K562 (cell line): ENCODE measurements around the gene ZFP36. TPM values are rescaled to one million over a fixed set of nuclear protein-coding genes. Genes with fewer than 3 reads are reported as not detected.

ENCODE experiments used
- BACH1 ChIP-seq: fragments of 200-800 bp; sonication (Bioruptor generic); IDR thresholded peaks from 2 replicates; pipeline ENCODE4 v1.6.1; 2016; ENCODE audit warnings: missing genetic modification characterization, missing compliant biosample characterization
- CAMTA2 ChIP-seq: fragments of 250-450 bp; sonication (Bioruptor Pico); conservative IDR thresholded peaks from 2 replicates; pipeline ENCODE4 v1.5.1; 2022
- DMBX1 ChIP-seq: fragments of 250-450 bp; sonication (Bioruptor Pico); IDR thresholded peaks from 2 replicates; pipeline ENCODE4 v1.8.0; 2022; ENCODE audit warnings: inconsistent platforms, mild to moderate bottlenecking, moderate library complexity, borderline replicate concordance
- EP300 ChIP-seq: IDR thresholded peaks from 2 replicates; pipeline ENCODE4 v1.6.1; 2012; ENCODE audit warnings: low read length, improper control_type of control experiment
- GABPB2 ChIP-seq: fragments of 250-450 bp; sonication (Bioruptor Pico); conservative IDR thresholded peaks from 2 replicates; pipeline ENCODE4 v1.5.1; 2021; ENCODE audit warnings: mild to moderate bottlenecking
- GATAD2A ChIP-seq: fragments of 450-650 bp; IDR thresholded peaks from 2 replicates; pipeline ENCODE4 v1.6.1; 2017
- GATAD2B ChIP-seq: fragments of 450-650 bp; IDR thresholded peaks from 2 replicates; pipeline ENCODE4 v1.6.1; 2017; ENCODE audit warnings: mild to moderate bottlenecking, borderline replicate concordance
- GTF2F1 ChIP-seq: IDR thresholded peaks from 2 replicates; pipeline ENCODE4 v1.6.1; 2011; ENCODE audit warnings: low read depth, low read length, improper control_type of control experiment
- NR4A1 ChIP-seq, 2 experiments: fragments of 250-450 bp in 1 of 2; fragments of 450-650 bp in 1 of 2; sonication (Bioruptor Pico) in 1 of 2; IDR thresholded peaks; 2 replicates each; pipeline versions ENCODE4 v1.4.0 to v1.6.1; 2016 to 2020; ENCODE audit warnings: mild to moderate bottlenecking in 2 of 2, missing compliant biosample characterization in 1 of 2, missing genetic modification characterization in 1 of 2, moderate library complexity in 1 of 2
- PCBP1 ChIP-seq: fragments of 200-400 bp; formaldehyde crosslinking; IDR thresholded peaks from 2 replicates; pipeline ENCODE4 v1.6.1; 2018; ENCODE audit warnings: mild to moderate bottlenecking, low read depth, low read length; ENCODE audit not compliant: poor library complexity, severe bottlenecking
- PML ChIP-seq: IDR thresholded peaks from 2 replicates; pipeline ENCODE4 v1.6.1; 2012; ENCODE audit warnings: low read length, inconsistent platforms
- SLC30A9 ChIP-seq: fragments of 250-450 bp; sonication (Bioruptor Pico); IDR thresholded peaks from 2 replicates; pipeline ENCODE4 v1.8.0; 2022; ENCODE audit warnings: mild to moderate bottlenecking, moderate library complexity
- SRSF3 ChIP-seq: fragments of 200-400 bp; formaldehyde crosslinking; IDR thresholded peaks from 2 replicates; pipeline ENCODE4 v1.6.1; 2016; ENCODE audit warnings: mild to moderate bottlenecking, low read length, moderate library complexity; ENCODE audit not compliant: insufficient read depth
- TFE3 ChIP-seq: fragments of 450-650 bp; formaldehyde crosslinking; IDR thresholded peaks from 2 replicates; pipeline ENCODE4 v1.4.0; 2020; ENCODE audit warnings: mild to moderate bottlenecking, mixed read lengths
- THRAP3 ChIP-seq: fragments of 450-650 bp; IDR thresholded peaks from 2 replicates; pipeline ENCODE4 v1.6.1; 2016; ENCODE audit warnings: mild to moderate bottlenecking, inconsistent platforms, borderline replicate concordance
- U2AF1 ChIP-seq: fragments of 200-400 bp; formaldehyde crosslinking; optimal IDR thresholded peaks from 2 replicates; pipeline ENCODE3; 2017; ENCODE audit warnings: mild to moderate bottlenecking, low read depth, low read length, moderate library complexity
- UBTF ChIP-seq, 2 experiments: IDR thresholded peaks; 2 replicates each; pipeline ENCODE4 v1.6.1; 2012; ENCODE audit warnings: improper control_type of control experiment in 2 of 2, low read depth in 2 of 2, low read length in 2 of 2, borderline replicate concordance in 1 of 2
- USF2 ChIP-seq: sonication (generic); formaldehyde crosslinking; IDR thresholded peaks from 2 replicates; pipeline ENCODE4 v1.5.0; 2020; ENCODE audit warnings: missing genetic modification reagents
- ZBTB9 ChIP-seq: fragments of 450-650 bp; formaldehyde crosslinking; IDR thresholded peaks from 2 replicates; pipeline ENCODE4 v1.4.0; 2020; ENCODE audit warnings: mild to moderate bottlenecking, moderate library complexity
- ZNF175 ChIP-seq: fragments of 200-800 bp; sonication (Bioruptor generic); IDR thresholded peaks from 2 replicates; pipeline ENCODE4 v1.6.1; 2016; ENCODE audit warnings: low read depth, mild to moderate bottlenecking, missing genetic modification characterization, missing compliant biosample characterization
- ZNF23 ChIP-seq: fragments of 250-450 bp; sonication (Bioruptor Pico); IDR thresholded peaks from 2 replicates; pipeline ENCODE4 v1.4.0; 2020; ENCODE audit warnings: mild to moderate bottlenecking
- polyA plus RNA-seq, 8 experiments: library from polyadenylated mRNA; depleted of rRNA in 4 of 8; stranded (reverse) in 5 of 8; unstranded in 3 of 8; fragments of >200 nt; fragmentation: Nextera tagmentation in 2 of 8; fragmentation: Illumina TruSeq in 1 of 8; extraction: Ambion mirVana in 2 of 8; extraction: Trizol in 1 of 8; gene quantifications; 2 replicates each; pipeline versions ENCODE4 v1.2.1 to v1.2.3, GENCODE V29; 2011 to 2014; ENCODE audit warnings: inconsistent platforms in 1 of 8, missing spikeins in 1 of 8
- total RNA-seq, 7 experiments: library from RNA; depleted of rRNA in 6 of 7; stranded (reverse); fragments of >200 nt in 6 of 7; fragmentation: Illumina TruSeq in 2 of 7; extraction: Trizol in 2 of 7; gene quantifications; 2 replicates each; pipeline versions ENCODE4 v1.2.1 to v1.2.3, GENCODE V29; 2011 to 2021; ENCODE audit warnings: low replicate concordance in 1 of 7

The ZFP36 gene
- total and polyA plus RNA-seq, 9 of the 15 experiments (the other 6 are each of a cell fraction or from before 2014, with no cell fraction given), result 1.0 to 20.1 (median 3.5) TPM

- no peak for TF ChIP-seq USF2
- peak in 1 of 2 experiments; percentile 80; a peak in 2 of 4 replicates for TF ChIP-seq UBTF (IDR thresholded peaks at IDR 0.05; ENCODE audit: borderline replicate concordance in 1 of 2, low read depth in 2 of 2, low read length in 2 of 2)
- no peak for TF ChIP-seq BACH1 (tag)
- TF ChIP-seq DMBX1 (CRISPR knock-in tag), result no peak
- no peak for TF ChIP-seq SRSF3
- TF ChIP-seq CAMTA2 (CRISPR knock-in tag), result no peak
- no peak for TF ChIP-seq PCBP1
- TF ChIP-seq GTF2F1, result no peak
- TF ChIP-seq ZNF23 (CRISPR knock-in tag), result no peak
- no peak; the same call in 1 of the 2 replicates for TF ChIP-seq PML
- TF ChIP-seq GABPB2, result no peak
- TF ChIP-seq ZBTB9 (CRISPR knock-in tag), result no peak
- TF ChIP-seq ZNF175, result 0 out of 2 replicates have a peak, but pooled peaks have one; percentile 52
- no peak for TF ChIP-seq EP300
- TF ChIP-seq TFE3 (CRISPR knock-in tag), result no peak
- no peak for TF ChIP-seq NR4A1 (CRISPR knock-in tag; IDR thresholded peaks at IDR 0.05)
- peak; percentile 56; the same call in 1 of the 2 replicates for TF ChIP-seq NR4A1 (tag; IDR thresholded peaks at IDR 0.05)
- no peak for TF ChIP-seq U2AF1
- TF ChIP-seq GATAD2A, result peak; percentile 90; the same call in 1 of the 2 replicates
- TF ChIP-seq GATAD2B, result peak; percentile 91
- TF ChIP-seq THRAP3, result no peak
- TF ChIP-seq SLC30A9 (CRISPR knock-in tag), result no peak
Observed at GRCh38 chr19:39403331-39404312, 3.0 kb upstream of the ZFP36 start (continued).
